WERI-Rb-1 (cell line): ENCODE results near the gene NEB.

Experiments
- DNase-seq: peaks from one replicate; pipeline ENCODE4 v3.0.0-alpha.2; 2020
- H3K27ac ChIP-seq: fragments of 250-450 bp; sonication (Bioruptor Pico); 2 replicates; pipeline ENCODE4 v1.5.1; 2020; ENCODE audit warnings: mild to moderate bottlenecking, moderate library complexity
- H3K27me3 ChIP-seq: fragments of 250-450 bp; sonication (Bioruptor Pico); 2 replicates; pipeline ENCODE4 v1.5.1; 2021; ENCODE audit warnings: mild to moderate bottlenecking, low read depth, moderate library complexity; ENCODE audit not compliant: insufficient read depth, severe bottlenecking
- H3K36me3 ChIP-seq: fragments of 250-450 bp; sonication (Bioruptor Pico); 2 replicates; pipeline ENCODE4 v1.5.1; 2020; ENCODE audit warnings: mild to moderate bottlenecking, moderate library complexity
- H3K4me3 ChIP-seq: 2 replicates; pipeline ENCODE4 v1.5.1; 2011; ENCODE audit warnings: low read depth, mild to moderate bottlenecking, control low read depth, low read length
- H3K9me3 ChIP-seq: fragments of 250-450 bp; sonication (Bioruptor Pico); 2 replicates; pipeline ENCODE4 v1.5.1; 2021; ENCODE audit warnings: mild to moderate bottlenecking, moderate library complexity; ENCODE audit not compliant: severe bottlenecking
- TF ChIP-seq, protein P1 (sequence below): IDR thresholded peaks from 2 replicates; pipeline ENCODE4 v1.5.1; 2011; ENCODE audit warnings: low read depth, mild to moderate bottlenecking, control low read depth, inconsistent platforms, low read length

The NEB gene

DNA sequence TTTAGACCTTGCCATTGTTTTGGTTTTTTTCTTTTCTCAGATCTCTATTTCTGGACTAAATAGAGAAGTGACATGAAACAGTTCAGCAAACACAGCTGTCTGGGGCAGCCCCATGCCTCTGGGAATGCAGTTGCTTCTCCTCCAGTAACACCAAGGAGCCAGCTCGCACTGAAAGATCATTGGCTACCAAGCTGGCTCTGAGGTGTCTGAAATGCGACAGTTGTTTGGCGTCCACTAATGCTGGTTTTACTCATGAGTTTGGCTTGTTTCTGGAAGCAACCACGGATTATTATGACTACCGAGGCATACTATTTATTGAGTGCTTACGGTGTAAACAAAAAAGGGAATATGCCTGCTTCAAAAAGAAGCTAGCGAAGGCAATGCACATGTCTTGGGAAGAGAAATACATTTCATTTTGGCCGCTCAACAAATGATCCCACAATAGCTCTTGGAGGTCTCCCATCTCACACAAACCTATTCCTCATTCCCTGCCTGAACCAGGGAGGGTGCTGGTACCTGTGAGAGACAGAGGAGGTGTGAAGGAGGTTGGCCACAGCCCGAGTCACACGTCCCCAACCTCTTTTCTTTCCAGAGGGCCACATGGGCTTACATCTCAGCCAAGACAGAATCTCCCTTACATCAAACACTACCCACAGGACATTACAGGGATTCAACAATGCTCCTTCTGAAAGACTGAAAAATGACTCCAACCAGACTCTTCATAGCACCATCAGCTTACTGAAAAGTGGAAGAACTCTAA lies 37.5 kb upstream of the NEB start:
- TF ChIP-seq, protein P1, sequence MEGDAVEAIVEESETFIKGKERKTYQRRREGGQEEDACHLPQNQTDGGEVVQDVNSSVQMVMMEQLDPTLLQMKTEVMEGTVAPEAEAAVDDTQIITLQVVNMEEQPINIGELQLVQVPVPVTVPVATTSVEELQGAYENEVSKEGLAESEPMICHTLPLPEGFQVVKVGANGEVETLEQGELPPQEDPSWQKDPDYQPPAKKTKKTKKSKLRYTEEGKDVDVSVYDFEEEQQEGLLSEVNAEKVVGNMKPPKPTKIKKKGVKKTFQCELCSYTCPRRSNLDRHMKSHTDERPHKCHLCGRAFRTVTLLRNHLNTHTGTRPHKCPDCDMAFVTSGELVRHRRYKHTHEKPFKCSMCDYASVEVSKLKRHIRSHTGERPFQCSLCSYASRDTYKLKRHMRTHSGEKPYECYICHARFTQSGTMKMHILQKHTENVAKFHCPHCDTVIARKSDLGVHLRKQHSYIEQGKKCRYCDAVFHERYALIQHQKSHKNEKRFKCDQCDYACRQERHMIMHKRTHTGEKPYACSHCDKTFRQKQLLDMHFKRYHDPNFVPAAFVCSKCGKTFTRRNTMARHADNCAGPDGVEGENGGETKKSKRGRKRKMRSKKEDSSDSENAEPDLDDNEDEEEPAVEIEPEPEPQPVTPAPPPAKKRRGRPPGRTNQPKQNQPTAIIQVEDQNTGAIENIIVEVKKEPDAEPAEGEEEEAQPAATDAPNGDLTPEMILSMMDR: no peak
- Histone ChIP-seq H3K4me3 (no peak overlapping the region), H3K27ac (no peak overlapping the region), H3K36me3 (no peaks in the 10 kb centered on the region), H3K27me3 (no peaks in the 10 kb centered on the region), H3K9me3 (no peaks in the 10 kb centered on the region)
- DNase-seq: no peak

DNA sequence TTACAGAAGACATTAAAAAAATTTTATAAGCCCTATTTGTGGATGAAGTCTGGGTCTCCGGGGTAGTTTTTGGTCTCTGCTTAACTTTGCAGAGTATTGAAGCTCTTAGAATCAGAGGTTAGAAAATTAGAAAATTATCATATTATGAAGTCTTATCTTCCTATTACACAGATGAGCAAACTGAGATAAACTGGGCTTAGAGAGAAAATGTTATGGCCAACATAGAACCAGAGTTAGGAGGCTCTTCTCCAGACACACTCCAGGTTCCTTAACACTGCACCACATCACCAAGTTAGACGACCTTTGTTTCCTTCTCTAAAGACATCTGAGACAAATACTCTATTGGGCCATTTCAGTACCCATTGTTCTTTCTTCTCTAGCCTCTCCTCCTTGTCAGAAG lies 36.7 kb upstream of the NEB start:
- TF ChIP-seq, protein P1: no peak
- Histone ChIP-seq H3K4me3 (no peak overlapping the region), H3K27me3 (no peaks in the 10 kb centered on the region)

DNA sequence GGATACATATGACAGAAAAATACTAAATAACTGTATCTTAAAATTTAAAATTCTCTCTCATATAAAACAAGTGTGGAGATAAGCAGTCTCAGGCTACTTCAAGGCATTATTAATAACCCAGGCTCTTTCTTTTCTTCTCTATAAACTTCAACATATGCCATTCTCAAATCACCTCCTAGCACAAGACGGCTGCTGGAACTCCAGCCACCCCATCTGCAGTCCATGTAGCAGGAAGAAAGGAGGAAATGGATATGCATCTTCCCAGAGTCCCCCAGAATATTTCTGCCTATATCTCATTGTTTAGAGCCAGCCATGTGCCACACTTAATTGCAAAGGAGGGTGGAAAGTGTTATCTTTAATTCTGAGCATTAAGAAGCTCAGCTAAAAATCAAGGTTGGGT lies 35.3 kb upstream of the NEB start:
- Histone ChIP-seq H3K36me3 (no peaks in the 10 kb centered on the region), H3K9me3 (no peaks in the 10 kb centered on the region), H3K4me3 (no peak overlapping the region), H3K27me3 (no peaks in the 10 kb centered on the region), H3K27ac (no peak overlapping the region)
- TF ChIP-seq, protein P1: no peak
- no peak for DNase-seq

More for the DNA sequence above, 36.7 kb upstream of the NEB start:
- DNase-seq: no peak
- H3K9me3 ChIP-seq: no peaks in the 10 kb centered on the region
- H3K27ac ChIP-seq: no peak overlapping the region
- H3K36me3 ChIP-seq: no peaks in the 10 kb centered on the region

DNA sequence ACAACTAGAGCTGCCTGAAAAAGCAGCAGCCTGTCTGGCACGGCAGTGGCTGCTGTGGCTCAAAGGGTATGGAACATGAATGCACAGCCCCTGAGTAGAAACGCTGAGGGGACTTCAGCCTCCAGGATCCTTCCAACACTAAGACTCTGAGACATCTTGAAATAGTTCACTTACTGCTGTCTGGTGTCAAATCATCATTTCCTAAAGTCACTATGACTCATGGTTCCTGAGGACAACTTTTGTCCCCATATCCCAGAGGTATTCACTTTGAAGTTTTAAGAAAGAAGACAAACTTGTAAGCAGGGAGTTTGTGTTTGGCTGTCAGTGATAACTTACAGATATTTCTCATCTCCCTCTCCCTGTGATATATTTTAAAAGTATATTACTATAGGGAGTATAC lies 33.3 kb upstream of the NEB start:
- TF ChIP-seq, protein P1: no peak
- no peak overlapping the region for H3K4me3 ChIP-seq
- H3K27ac ChIP-seq: no peak overlapping the region
- no peaks in the 10 kb centered on the region for H3K9me3 ChIP-seq
- no peaks in the 10 kb centered on the region for H3K27me3 ChIP-seq
- H3K36me3 ChIP-seq: no peaks in the 10 kb centered on the region
- no peak for DNase-seq

DNA sequence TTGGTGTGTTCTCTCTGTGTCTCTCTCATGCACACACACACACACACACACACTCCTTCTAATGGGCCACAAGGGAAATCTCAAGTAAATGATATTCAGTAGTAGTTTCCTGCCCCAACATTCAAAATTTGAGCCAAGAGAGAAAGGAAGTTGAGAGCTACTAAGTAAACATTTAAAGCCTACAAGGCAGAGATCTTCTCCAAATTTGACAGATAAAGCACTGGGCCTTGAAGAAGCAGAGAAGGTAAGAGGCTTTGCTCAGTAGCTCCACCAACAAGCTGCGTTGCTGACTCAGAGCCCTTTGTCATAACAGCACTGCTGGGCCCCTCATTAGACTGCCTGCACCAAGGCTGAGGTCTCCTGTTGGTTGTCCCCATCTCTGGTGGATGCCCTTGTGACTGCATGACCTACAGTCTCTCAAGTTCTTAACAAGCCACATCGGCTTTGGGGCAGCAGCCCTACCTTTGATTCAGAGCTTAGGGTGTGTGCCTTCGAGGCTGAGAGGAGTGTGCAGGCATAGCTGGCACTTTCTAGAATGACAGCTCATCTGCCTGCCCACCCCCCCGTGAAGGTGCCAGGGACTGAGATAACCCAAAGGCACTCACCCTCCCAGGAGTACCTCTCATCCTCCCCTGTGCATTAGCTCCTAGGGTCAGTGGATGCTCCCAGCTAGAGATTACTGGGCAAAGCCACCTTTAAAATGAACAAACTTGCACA lies 32.3 kb upstream of the NEB start:
- DNase-seq: peak; percentile 43
- H3K9me3 ChIP-seq: no peaks in the 10 kb centered on the region
- H3K4me3 ChIP-seq: no peak overlapping the region
- H3K36me3 ChIP-seq: no peaks in the 10 kb centered on the region
- TF ChIP-seq, protein P1: no peak
- H3K27ac ChIP-seq: no peak overlapping the region
- no peaks in the 10 kb centered on the region for H3K27me3 ChIP-seq
